ENCODE measurements around the gene MEI4. TPM values are rescaled to one million over a fixed set of nuclear protein-coding genes. Genes with fewer than 3 reads are reported as not detected.

The MEI4 gene
- total and polyA plus RNA-seq, 2 of the 13 experiments (the other 11 are each of a cell fraction or from before 2014, with no cell fraction given) = not detected

- TF ChIP-seq ZNF275 (CRISPR knock-in tag; IDR thresholded peaks at IDR 0.05; ENCODE audit: borderline replicate concordance) (no peak), SALL1 (CRISPR knock-in tag; IDR thresholded peaks at IDR 0.05) (no peak)
These were observed 121.6 kb downstream of the MEI4 start (continued) for GRCh38 chr6:77774457-77774856.

GRCh38 chr6:77776441-77776840 lies 123.6 kb downstream of the MEI4 start:
- no TSS peak for BruUV-seq (replicated peaks)
- H3K79me2 ChIP-seq (ENCODE audit: insufficient read depth, low read length) = no peaks in the 10 kb centered on the region
- no peaks in the 10 kb centered on the region for H3K36me3 ChIP-seq (replicated peaks in 1 of 2; ENCODE audit: control insufficient read depth in 1 of 2, insufficient read depth in 2 of 2, low read length in 2 of 2)
- no peak overlapping the region for H3K9ac ChIP-seq (ENCODE audit: insufficient read depth, low read depth, low read length)
- ATAC-seq (no peak), FAIRE-seq (no peak), DNase-seq (ENCODE audit: low spot score) (no peak)
- H3K4me3 ChIP-seq (replicated peaks in 1 of 3; ENCODE audit: insufficient read depth in 1 of 3, low read depth in 2 of 3, low read length in 3 of 3) = no peak overlapping the region
- in situ Hi-C loops (cut with HindIII; ENCODE audit: extremely low pct_ligation_motif_present, low pct_unique_long_range_greater_than_20kb) = no loop called here
- 0% methylated on average over 1 of the region's 1 CpG for WGBS (ENCODE audit: low lambda C conversion rate)
- CTCF ChIA-PET (ENCODE audit: low intra/inter-chr PET ratio, low total read pairs) = no interaction called here
- H3K4me2 ChIP-seq (ENCODE audit: low read depth, low read length) = no peak overlapping the region
- POLR2A ChIA-PET = no interaction called here
- H3K27ac ChIP-seq (ENCODE audit: extremely low read length, insufficient read depth, low read length) = no peak overlapping the region
- H3K9me3 ChIP-seq (ENCODE audit: low read length) = peaks cover 10% of the 10 kb centered on the region
- H2AFZ ChIP-seq (ENCODE audit: low read length) = no peak overlapping the region
- no peak for TF ChIP-seq ZNF674 (CRISPR knock-in tag; IDR thresholded peaks at IDR 0.05; ENCODE audit: low read depth)
- TF ChIP-seq SIN3A (IDR thresholded peaks at IDR 0.05; ENCODE audit: borderline replicate concordance, low read depth, low read length) = no peak
- TF ChIP-seq ZNF687 (CRISPR knock-in tag; IDR thresholded peaks at IDR 0.05) = no peak
- TF ChIP-seq DNMT3B (CRISPR knock-in tag; conservative IDR thresholded peaks at IDR 0.05) = no peak
- no peak for TF ChIP-seq BORCS8-MEF2B (CRISPR knock-in tag; IDR thresholded peaks at IDR 0.05)
- TF ChIP-seq ZNF10 (CRISPR knock-in tag; IDR thresholded peaks at IDR 0.05; ENCODE audit: borderline replicate concordance, low read depth) = no peak
- no peak for TF ChIP-seq PAWR (CRISPR knock-in tag; IDR thresholded peaks at IDR 0.05; ENCODE audit: borderline replicate concordance)
- no peak for TF ChIP-seq CAMTA2 (CRISPR knock-in tag; IDR thresholded peaks at IDR 0.05; ENCODE audit: borderline replicate concordance)
- no peak for TF ChIP-seq ZNF776 (CRISPR knock-in tag; IDR thresholded peaks at IDR 0.05)
- intact Hi-C loops (cut with micrococcal nuclease; ENCODE audit: unreplicated experiment) = no loop called here
- H4K20me1 ChIP-seq (ENCODE audit: insufficient read depth, low read length) = no peaks in the 10 kb centered on the region
- H3K4me1 ChIP-seq (ENCODE audit: insufficient read depth, low read length) = no peaks in the 10 kb centered on the region
- H3K27me3 ChIP-seq (ENCODE audit: control insufficient read depth in 1 of 2, insufficient read depth in 2 of 2, low read length in 2 of 2) = no peaks in the 10 kb centered on the region

All from HepG2 (cell line).